SIG-M5 treated with dmso at 0.1 percent for 504 hours (cell line): ENCODE measurements around the gene TSPAN4.

ENCODE experiments used
- DNase-seq: peaks from one replicate; lab custom pipeline; 2025; ENCODE audit not compliant: unreplicated experiment; lab: John Stamatoyannopoulos, UW

TSPAN4 gene

DNA sequence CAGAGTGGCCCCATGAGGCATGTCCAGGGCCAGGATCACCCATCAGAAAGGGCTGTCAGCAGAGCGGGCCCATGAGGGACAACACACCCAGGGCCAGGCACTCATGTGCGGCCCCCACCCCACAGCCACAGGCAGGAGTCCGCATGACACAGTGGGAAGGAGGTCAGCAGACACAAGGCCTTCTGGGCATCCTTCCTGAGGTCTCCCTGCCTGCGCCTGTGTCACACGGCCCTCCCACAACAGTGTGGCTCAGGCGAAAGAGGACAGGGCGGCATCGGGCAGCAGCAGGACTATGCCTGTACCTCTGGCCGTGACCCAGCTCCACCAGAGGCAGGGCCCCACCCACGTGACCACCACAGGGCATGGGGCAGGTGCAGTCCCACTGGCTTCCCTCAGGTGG is 40.9 kb downstream of the TSPAN4 start:
- no peak for DNase-seq

DNA sequence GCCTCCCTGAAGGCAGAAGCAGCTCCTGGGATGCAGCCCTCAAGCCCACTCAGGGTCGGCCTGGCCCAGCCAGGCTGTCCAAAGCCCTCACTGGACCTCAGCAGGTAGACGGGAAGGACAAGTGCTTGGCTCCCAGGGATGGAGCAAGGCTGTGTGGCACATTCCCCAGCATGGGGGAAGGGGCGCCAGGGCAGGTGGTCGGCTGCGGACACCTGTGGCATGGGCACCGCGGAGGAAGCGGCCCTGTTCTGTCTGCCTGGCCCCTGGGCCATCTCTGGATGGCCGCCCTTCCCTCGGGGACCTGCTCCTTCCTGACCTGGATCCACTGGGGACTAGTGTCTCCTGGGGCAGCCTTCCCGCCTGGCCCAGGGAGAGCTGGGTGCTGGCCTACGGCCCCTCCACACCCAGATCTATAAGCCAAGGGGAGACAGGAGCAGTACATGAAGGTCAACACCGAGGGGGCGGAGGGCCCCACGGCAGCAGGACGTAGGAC is 42.0 kb downstream of the TSPAN4 start:
- DNase-seq = no peak

DNA sequence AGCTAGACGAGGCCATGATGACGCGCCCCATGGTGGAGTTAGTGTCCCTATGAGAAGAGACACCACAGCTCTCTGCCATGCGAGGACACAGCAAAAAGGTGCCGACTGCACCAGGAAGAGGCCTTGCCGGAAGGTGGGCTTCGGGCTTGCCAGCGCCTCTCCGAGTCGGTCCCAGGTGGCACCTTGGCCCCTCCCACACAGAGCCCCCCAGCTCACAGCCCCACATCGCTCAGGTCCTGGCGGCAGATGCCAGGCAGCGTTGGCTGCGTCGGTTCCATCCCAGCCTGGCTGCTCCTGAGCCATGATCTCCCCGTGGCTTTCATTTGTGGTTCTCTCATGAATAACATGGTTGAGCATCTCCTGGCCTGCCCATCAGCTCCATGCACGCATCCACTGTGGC is 43.9 kb downstream of the TSPAN4 start:
- no peak for DNase-seq

DNA sequence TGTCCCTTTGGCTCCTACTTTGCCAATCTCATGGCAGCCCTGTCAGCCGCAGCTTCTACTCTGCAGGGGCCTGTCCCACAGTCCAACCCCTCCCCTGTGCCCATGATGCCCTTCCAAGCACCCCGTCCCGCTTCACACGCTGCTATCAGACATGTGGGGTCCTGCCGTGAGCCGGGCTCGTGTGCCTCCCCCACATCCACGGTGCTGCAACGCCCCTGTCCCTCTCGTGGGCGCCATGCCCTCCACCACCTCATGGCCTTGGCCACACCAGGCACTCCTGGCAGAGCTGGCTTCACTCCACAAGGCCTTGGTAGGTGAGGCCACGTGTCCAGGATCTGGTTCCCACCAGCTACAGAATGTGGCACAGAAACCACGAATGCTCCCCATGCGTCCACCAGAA is 44.9 kb downstream of the TSPAN4 start:
- DNase-seq = no peak

DNA sequence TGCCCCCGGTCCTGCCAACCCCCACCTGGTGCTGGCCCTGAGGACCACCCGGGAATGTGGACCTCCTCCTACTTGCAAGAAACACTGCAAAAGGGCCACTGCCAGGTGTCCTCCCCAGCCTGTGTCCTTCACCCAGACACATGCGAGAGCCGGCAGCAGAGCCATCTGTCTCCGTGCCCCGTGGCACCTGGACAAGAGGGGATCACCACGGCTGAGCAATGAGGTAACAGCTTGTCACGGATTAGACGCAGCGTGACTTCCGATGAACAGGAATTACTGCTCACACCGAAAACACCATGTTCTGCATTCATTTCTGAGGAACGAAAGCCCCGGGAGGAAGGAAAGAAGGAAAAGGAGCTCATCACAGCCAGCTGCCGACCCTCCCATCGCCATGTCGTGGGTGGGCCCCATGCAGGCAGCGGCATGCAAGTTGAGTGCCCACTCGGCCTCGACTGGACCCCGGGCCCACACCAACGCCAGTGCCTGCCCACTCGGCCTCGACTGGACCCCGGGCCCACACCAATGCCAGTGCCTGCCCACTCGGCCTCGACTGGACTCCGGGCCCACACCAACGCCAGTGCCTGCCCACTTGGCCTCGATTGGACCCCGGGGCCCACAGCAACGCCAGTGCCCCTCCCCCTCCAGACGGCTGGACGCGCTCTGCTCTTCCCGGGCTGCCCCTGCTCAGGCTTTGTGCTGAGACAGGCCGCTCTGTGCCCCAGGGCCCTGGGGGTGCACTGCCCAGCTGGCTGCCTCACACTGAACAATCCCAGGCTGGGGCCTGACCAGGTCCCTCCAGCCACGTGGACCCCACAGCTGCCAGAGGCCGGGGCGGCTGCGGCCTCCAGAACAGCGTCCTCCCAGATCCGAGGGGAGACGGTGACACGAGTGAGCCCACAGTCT is 45.9 kb downstream of the TSPAN4 start:
- DNase-seq = no peak

DNA sequence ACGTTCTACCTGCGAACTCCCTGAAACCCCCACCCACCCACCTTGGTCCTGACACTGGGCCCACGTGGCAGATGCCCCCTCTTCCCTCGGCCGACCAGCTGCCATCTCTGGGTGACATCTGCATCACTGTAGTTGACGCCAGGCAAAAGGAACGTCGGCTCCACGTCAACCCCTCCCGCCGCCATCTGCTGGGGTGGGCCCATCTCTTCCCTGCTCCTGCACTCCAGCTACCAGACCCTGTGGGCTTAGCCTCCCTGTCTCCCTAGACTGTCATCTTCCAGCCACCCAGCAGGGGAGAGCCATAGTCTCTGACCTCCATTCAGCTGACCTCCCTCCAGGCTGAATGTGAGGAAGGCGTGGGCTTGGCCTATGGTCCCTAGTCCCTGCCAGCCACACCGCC is 46.6 kb downstream of the TSPAN4 start:
- no peak for DNase-seq

DNA sequence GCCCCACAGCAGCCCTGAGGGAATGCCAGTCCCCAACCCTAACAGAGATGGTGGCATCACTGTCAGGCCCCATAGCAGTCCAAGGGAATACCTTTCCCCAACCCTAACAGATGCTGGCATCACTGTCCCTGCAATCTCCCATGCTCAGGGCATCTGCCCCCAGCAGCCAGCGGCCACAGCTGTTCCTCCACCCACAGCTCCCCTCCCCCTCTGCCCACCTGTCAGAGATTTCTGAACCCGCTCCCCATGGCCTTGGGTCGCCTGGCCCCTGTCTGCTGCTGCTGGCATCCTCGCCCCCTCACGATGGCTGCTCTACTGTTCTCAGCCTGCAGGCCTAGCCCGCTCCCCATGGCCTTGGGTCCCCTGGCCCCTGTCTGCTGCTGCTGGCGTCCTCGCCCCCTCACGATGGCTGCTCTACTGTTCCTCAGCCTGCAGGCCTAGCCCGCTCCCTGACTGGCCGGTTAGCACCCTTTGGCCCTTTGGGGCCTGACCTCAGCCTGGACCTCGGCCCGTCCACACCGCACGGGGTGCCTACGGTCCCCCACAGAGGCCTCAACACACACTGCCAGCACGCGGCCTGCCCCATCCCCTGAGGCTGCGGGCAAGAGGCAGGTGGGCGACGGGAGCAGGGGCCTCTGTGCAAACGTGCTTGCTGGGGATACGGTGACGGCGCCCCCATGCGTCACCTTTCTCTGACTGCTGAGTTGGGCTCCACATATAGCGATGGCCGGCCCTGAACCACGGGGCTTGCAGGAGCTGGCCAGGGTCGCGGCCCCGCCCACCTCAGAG is 47.2 kb downstream of the TSPAN4 start:
- DNase-seq = no peak

DNA sequence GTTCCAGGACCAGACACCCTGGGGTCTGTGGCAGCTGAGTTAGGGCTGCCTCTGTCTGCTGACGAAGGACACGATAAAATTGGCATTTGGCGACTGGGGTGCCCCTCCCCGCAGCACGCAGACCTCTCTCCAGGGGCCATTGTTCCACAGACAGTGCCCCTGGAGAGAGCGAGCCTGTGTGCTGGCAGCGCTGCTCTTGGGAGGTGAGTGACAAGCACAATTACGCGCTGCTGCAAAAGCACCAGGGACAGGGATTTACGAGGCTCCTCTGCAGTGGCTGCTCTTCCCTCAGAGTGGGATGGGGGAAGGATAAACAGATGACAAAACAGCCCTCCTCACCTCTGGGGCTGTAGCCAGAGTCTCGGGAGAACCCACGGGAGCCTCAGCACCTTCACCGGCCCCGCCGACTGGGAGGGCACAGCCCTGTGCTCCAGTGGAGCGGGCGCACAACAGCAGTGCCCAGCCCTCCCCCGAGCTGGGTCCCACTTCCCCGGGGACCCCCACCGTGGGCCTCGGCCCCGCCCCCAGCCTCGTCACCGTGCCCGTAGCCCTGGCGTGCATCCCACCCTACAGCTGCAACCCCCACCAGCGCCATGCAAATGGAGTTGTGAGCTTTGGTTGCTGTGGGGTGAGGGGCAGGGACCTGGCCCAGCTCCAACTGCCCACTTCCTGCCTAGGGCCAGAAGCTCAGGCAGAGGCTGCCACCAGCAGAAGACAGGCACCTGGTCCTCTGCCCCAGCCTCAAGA is 48.3 kb downstream of the TSPAN4 start:
- no peak for DNase-seq

DNA sequence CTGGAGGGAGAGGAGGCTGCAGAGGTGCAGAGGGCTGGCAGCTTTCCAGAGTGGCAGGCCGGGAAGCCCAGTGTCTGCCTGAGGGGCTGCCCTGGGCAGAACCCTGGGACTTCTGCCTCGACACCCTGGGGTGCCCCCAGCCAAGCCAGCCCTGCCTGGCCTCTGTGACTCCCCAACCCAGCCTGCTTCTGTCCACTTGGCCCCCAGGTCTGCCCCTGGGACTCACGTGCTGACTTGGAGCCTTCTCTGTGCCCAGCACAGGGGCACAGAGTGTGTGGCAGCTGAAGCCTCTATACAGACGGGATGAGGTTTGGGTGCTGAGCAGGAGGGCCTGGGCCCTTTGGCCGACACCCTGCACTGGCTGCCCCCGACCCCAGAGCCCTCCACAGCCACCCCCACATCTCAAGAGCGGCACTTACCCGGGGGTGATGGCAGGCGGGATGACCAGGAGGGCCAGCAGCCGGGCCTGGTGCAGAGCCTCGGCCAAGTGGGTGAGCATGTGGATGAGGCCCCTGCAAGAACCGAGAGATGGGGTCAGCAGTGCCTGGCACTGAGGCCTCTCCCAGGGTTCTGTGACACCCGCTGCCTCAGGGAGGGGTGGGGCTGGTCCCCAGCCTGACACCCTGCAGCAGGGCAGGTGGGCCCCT is 50.5 kb downstream of the TSPAN4 start:
- DNase-seq = no peak

DNA sequence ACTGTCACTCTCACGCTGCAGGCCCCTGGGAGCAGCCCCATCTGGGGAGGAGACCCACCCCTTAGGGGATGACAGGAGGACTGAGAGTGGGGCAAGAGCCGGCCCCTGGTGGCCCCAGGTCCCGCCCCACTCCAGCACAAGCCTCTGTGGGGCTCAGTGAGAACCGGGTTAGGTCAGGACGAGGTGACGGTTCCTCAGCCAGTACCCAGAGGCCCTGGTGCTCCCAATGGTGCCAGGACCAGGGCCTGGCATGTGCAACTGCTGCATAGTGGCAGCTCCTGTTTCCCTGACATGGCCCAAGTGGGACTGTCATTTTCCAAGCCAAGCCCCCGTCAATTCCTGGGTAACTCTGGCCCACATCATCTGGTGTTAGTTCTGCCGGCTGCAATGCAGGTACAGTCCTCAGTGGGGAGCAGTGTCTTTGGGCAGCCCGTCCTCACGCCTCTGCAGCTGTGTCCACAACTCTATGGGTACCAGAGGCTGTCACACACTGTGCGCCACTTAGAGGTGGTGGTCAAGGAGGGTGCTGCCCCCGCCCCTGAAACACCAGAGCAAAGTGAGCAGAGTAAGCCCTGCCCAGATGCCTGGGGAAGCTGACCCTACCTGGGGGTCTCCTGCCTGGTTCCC is 52.0 kb downstream of the TSPAN4 start:
- no peak for DNase-seq

DNA sequence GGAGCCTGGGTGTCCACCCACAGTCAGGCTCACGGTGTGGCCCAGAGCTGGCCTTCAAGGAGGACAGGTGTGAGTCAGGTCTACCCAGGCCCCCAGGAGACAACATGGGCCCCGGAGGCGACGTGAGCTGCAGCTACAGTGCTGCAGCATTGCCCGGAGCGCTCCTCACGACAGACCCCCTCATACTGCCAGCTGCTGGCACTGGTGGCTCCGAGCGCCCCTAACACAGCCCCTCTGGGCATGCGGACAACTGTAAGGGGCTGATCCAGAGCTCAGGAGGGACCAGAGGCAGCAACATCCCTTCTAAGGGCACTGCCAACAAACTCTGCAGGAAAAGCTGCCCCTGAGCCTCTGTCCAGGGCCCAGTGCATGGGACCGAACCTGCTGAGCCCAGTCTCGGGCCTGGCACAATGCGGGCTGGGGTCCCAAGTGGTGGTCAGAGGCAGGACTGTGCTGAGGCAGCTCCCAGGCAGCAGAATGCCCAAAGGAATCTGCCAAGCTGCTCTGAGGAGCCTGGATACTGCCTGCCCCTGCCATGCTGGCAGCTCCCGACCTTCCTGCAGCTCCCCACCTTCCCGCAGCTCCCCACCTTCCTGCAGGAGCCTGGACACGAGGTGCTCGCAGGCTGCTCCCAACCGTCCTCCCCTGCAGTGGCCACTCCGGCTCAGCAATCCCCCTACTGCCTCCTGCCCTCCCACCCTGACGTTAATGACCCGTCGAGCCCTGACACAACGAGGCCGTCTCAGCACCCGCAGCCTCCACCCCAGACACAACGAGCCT is 52.9 kb downstream of the TSPAN4 start:
- DNase-seq = no peak

DNA sequence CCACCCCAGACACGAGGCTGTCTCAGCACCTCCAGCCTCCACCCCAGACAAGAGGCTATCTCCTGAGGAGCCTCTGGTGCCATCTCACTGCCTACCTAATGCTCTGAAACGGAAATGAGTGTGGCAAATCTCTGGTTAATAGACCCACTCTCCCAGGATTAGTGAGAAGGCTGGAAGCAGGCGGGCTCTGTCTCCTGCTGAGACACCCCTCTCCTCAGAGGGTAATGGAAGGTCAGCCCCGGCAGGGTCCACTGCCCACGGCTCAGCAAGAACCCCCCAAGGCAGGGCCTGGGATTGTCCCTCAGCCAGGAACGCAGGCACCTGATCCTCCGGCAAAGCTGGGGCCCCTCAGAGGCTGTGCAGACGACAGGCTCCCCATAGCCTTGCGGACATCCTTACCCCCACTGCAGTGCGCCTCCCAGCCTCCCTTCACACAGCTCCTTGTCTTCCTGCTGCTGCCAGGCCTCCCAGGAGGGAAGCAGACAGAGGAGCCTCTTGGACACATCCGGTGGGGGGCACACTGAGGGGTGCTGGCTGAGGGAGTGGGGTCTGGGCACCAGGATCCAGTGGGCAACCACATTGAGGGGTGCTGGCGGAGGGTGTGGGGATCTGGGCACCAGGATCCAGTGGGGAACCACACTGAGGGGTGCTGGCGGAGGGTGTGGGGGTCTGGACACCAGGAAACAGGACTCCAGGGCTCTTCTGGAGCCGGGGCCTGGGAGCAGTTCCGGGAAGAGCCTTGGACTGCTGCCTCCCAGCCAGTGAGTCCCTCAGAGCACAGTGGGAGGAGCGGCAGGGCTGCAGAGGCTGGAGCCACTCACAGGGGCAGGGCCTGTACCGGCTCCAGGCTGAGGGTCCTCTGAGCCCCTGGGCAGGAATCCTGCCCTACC is 54.8 kb downstream of the TSPAN4 start:
- DNase-seq = no peak

DNA sequence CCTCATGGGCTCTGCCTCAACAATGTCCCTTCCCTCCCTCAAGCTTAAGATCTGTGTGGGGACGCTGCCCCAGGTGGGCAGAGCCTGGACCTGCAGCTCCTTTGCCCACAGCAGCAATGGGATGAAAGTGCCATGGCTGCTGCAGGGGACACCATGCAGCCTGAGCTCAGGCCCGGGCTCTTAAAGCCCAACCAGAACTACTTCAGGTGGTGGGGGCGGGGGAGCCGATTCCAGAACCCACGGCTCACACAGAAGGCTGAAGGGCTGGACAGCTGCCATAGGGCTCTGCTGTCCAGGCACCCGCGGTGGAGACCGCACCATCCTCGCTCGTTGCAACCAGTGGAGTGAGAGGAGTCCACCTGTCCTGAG is 55.5 kb downstream of the TSPAN4 start:
- no peak for DNase-seq

DNA sequence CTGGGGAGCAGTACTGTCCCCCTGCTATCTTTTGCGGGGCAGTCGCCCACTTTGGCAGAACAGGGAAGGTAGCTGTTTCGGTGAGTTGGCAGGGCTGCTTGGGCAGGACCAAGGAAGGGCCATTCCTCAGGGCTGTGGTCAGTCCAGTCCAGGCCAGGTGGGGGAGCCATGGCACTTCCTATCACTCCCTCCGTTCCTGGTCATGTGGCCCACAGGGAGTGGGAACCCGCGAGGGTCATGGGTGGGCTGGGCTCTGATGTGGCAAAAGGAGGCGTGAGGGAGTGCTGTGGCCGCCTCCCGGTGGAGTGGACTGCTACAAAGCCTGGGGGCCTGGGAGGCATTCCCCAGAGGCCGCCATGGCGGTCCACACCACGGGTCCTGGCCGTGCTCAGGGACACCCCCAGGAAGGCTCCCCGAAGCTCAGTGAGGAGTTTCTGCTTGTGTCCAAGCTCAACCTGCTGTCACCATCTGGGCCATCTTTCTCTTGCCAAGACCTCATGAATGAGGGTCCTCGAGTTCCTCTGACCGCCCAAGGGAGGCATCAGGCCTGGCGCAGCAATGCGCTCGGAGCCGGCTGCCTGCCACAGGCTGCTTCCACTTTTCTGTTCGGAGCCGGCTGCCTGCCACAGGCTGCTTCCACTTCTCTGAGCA is 56.0 kb downstream of the TSPAN4 start:
- DNase-seq = no peak

DNA sequence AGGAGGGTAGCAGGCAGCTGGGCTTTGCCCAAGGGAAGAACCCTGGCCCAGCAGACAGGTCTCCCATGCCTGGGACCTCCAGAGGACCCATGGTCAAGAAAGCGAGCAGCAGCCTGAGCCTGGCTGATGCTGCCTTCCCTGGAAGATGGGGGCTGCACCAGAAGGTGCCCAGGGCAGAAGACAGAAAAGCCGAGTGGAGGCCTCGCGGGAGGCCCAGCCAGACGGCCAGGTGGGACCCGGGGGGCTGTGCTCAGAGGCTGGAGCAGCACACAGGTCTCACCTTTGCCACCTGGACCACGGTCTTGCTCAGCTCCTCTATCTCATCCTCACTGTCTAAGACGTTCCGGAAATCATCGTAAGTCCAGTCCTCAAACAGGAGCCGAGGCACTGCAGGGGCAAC is 57.1 kb downstream of the TSPAN4 start:
- no peak for DNase-seq

DNA sequence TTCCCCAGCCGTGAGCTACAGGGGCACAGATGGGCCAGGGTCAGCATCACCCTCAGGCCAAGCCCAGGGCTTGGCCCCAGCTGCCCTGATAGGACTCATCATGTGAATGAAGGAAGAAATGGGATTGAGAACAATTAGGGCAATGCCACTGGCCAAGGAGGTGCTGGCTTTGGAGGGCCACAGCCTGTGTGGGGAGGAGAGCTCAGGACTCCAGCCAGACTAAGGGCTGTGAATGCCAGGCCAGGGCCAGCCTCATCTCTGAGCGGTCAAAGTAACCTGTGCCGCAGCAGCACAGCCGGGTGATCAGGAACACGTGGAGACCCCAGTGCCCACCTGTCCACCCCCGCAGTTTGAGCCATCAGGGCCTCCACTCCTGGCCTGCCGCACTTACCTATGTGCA is 57.9 kb downstream of the TSPAN4 start:
- no peak for DNase-seq

DNA sequence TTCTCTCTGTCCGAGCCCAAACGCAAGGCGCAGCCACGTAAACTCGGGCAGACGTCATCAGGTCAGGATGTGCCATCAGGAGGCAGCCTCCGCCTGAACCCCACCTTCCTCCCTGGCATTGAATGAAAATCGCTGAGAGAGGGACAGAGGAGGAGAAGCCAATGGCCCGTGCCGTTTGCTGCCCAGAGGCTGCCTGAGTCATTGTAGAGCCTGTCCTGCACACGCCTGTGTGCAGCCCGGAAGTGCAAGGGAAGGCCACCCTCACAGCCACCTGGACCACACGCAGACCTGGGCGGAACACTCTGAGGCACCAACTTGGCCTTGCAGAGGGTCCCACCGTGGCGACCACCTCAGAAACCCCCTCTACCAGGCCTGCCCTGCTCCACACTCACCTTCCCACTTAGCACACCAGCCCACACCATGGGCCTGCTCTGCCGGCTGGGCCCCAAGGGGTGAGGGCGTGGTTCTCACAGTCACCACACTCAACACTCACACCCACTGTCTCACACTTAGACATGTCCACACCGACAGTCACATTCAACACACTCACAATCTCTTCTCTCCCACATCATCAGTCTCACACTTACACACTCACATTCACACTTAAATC is 58.9 kb downstream of the TSPAN4 start:
- no peak for DNase-seq

DNA sequence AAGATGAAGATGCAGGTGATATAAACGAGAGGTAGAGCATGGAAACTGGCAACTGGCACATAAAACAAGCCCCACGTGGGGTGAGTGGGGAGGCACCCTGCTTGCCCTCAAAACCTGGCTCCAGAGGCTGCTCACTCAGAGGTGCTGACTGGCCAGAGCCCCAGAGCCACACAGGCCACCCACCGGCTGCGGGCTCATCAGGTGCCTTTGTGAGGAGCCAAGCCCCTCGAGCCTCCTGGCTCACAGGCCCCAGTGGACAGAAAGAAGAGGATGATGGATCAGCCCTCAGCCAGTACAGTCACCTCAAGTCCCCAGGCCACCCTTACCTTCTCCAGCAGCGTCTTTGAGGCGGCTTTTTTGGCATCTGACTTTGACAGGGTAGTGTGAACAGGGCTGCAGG is 61.7 kb downstream of the TSPAN4 start:
- DNase-seq = no peak
